ENCODE results near the gene ABHD16A. TPM values are rescaled to one million over a fixed set of nuclear protein-coding genes. Genes with fewer than 3 reads are reported as not detected.

Gene ABHD16A
- total RNA-seq, 1 donor from 2014 or later, result 120 TPM

GRCh38 chr6:31744422-31744821, 41.3 kb upstream of the ABHD16A start:
- no peaks in the 10 kb centered on the region for H3K36me3 Mint-ChIP-seq (ENCODE audit: unreplicated experiment)
- TF ChIP-seq CTCF (IDR thresholded peaks at IDR 0.05; ENCODE audit: partially characterized antibody, unreplicated experiment), result no peak
- H3K27me3 Mint-ChIP-seq (ENCODE audit: unreplicated experiment), result peaks cover 6% of the 10 kb centered on the region
- no peak for DNase-seq
- H3K4me3 Mint-ChIP-seq (ENCODE audit: unreplicated experiment), result peak overlapping the region; percentile 32
- H3K9me3 Mint-ChIP-seq (ENCODE audit: unreplicated experiment), result peaks cover 11% of the 10 kb centered on the region
- H3K27ac Mint-ChIP-seq (ENCODE audit: unreplicated experiment), result no peak overlapping the region
- H3K4me1 Mint-ChIP-seq (ENCODE audit: low read depth, unreplicated experiment), result no peaks in the 10 kb centered on the region

DNA sequence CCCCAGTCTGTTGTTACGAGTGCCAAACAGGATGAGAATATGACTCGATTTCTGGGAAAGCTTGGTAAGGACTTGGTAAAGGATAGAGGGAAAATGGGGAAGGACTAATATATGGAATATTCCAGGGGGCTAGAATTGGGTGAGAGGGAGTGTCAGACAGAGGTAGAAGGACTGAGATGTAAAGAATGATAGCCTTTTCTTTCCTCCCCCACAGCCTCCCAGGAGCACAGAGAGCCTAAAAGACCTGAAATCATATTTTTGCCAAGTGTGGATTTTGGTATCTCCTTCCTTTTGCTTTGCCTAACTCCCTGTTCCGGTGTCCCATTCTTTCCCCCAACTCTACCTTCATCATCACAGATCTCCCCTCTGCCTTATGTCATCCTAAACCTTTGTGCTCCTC, 39.8 kb upstream of the ABHD16A start:
- Mint-ChIP-seq H3K36me3 (ENCODE audit: unreplicated experiment) (no peaks in the 10 kb centered on the region), H3K4me3 (ENCODE audit: unreplicated experiment) (no peak overlapping the region), H3K27me3 (ENCODE audit: unreplicated experiment) (peaks cover 8% of the 10 kb centered on the region), H3K27ac (ENCODE audit: unreplicated experiment) (no peak overlapping the region), H3K9me3 (ENCODE audit: unreplicated experiment) (peaks cover 10% of the 10 kb centered on the region), H3K4me1 (ENCODE audit: low read depth, unreplicated experiment) (peaks cover 5% of the 10 kb centered on the region)
- no peak for TF ChIP-seq CTCF (IDR thresholded peaks at IDR 0.05; ENCODE audit: partially characterized antibody, unreplicated experiment)
- no peak for DNase-seq

DNA sequence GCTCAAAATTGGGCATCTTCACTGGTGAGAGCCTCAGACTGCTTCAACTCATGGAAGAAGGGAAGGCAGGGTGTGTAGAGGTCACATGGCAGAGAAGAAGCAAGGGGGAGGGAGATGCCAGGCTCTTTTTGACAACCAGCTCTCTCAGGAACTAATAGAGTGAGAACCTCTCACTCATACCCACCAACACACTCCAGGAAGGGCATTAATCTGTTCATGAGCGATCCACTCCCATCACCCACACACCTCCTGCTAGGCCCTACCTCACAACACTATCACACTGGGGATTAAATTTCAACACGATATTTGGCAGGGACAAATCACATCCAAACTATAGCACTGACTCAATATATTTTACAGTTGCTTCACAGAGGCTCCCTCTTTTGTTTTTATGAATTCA, 38.7 kb upstream of the ABHD16A start:
- no peak overlapping the region for H3K27ac Mint-ChIP-seq (ENCODE audit: unreplicated experiment)
- DNase-seq, result no peak
- TF ChIP-seq CTCF (IDR thresholded peaks at IDR 0.05; ENCODE audit: partially characterized antibody, unreplicated experiment), result no peak
- no peaks in the 10 kb centered on the region for H3K36me3 Mint-ChIP-seq (ENCODE audit: unreplicated experiment)
- peaks cover 8% of the 10 kb centered on the region for H3K4me1 Mint-ChIP-seq (ENCODE audit: low read depth, unreplicated experiment)
- H3K4me3 Mint-ChIP-seq (ENCODE audit: unreplicated experiment), result peak overlapping the region; percentile 65
- H3K27me3 Mint-ChIP-seq (ENCODE audit: unreplicated experiment), result peaks cover 8% of the 10 kb centered on the region
- peaks cover 10% of the 10 kb centered on the region for H3K9me3 Mint-ChIP-seq (ENCODE audit: unreplicated experiment)

DNA sequence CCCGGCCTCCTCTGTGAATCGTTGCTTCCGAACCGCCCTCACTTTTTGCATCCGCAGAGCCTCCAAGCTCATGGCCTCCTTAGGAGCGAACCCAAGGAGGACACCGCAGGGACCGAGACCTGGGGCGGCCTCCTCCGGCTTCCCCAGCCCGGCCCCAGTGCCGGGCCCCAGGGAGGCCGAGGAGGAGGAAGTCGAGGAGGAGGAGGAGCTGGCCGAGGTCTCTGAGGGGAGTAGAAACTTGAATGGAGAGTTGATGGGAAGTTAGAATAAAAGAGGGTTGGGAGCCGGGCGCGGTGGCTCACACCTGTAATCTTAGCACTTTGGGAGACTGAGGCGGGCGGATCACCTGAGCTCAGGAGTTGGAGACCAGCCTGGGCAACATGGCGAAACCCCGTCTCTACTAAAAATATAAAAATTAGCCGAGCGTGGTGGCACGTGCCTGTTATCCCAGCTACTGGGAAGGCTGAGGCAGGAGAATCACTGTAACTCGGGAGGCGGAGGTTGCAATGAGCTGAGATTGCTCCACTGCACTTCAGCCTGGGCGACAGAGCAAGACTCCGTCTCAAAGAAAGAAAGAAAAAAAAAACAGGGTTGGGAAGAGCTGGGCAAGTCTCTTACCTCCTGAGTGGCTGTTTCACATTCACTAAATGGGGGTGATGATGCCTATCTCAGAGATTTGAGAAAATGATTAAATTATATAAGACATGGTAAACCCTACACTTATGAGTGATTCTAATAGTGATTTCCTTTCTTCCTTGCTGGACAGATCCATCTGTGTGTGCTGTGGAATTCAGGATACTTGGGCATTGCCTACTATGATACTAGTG, 37.5 kb upstream of the ABHD16A start:
- Mint-ChIP-seq H3K9me3 (ENCODE audit: unreplicated experiment) (peaks cover 16% of the 10 kb centered on the region), H3K4me3 (ENCODE audit: unreplicated experiment) (peak overlapping the region; percentile 95), H3K27me3 (ENCODE audit: unreplicated experiment) (peaks cover 8% of the 10 kb centered on the region), H3K36me3 (ENCODE audit: unreplicated experiment) (no peaks in the 10 kb centered on the region), H3K27ac (ENCODE audit: unreplicated experiment) (no peak overlapping the region), H3K4me1 (ENCODE audit: low read depth, unreplicated experiment) (peaks cover 11% of the 10 kb centered on the region)
- no peak for TF ChIP-seq CTCF (IDR thresholded peaks at IDR 0.05; ENCODE audit: partially characterized antibody, unreplicated experiment)
- DNase-seq, result no peak

DNA sequence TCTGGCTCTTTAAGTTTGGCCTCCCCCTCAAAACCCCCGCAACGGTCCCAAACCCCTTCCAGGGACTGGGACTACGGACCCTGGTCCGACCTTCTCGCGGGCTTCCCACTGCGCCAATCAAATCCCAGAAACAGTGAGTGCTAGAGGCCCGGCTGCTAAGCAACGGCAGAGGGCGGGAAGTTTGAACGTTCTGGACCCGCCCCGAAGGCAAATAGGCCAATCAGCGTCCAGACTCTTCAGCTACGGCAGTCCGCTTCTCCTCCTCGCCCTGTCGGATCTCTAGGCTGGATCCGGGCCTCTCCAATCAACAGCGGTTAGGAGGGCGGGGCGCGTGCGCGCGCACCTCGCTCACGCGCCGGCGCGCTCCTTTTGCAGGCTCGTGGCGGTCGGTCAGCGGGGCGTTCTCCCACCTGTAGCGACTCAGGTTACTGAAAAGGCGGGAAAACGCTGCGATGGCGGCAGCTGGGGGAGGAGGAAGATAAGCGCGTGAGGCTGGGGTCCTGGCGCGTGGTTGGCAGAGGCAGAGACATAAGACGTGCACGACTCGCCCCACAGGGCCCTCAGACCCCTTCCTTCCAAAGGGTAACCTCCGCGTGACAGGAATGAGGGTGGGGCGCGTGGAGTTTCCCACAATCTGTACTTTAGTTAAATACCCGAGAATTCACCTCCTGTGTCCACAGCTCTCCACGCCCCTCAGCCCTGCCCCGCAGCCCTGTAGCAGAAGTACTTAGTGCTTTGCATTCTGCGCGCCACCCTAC, 36.7 kb upstream of the ABHD16A start, which contains the start of gene MSH5:
Gene MSH5, plus strand, starts transcription at position 367 of the 758 bp plus-strand sequence. CDS start 462 bp downstream, outside the sequence.
- Mint-ChIP-seq H3K4me3 (ENCODE audit: unreplicated experiment) (peak within 1 kb of the TSS; percentile 95), H3K27ac (ENCODE audit: unreplicated experiment) (peak within 1 kb of the TSS; percentile 43), H3K9me3 (ENCODE audit: unreplicated experiment) (peaks cover 22% of the 10 kb centered on the region), H3K4me1 (ENCODE audit: low read depth, unreplicated experiment) (peaks cover 11% of the 10 kb centered on the region), H3K27me3 (ENCODE audit: unreplicated experiment) (peaks cover 9% of the 10 kb centered on the region), H3K36me3 (ENCODE audit: unreplicated experiment) (no peaks in the 10 kb centered on the region)
- DNase-seq, result peak; percentile 97
- no peak for TF ChIP-seq CTCF (IDR thresholded peaks at IDR 0.05; ENCODE audit: partially characterized antibody, unreplicated experiment)

Data from glutamatergic neuron (in vitro differentiated cells).